ENCODE data around the gene RNF213. TPM values are rescaled to one million over a fixed set of nuclear protein-coding genes. Genes with fewer than 3 reads are reported as not detected.

RNF213 gene
- total and polyA plus RNA-seq, 10 of the 15 experiments (the other 5 are each of a cell fraction or from before 2014, with no cell fraction given): 18.6 to 145 (median 65.8) TPM

DNA sequence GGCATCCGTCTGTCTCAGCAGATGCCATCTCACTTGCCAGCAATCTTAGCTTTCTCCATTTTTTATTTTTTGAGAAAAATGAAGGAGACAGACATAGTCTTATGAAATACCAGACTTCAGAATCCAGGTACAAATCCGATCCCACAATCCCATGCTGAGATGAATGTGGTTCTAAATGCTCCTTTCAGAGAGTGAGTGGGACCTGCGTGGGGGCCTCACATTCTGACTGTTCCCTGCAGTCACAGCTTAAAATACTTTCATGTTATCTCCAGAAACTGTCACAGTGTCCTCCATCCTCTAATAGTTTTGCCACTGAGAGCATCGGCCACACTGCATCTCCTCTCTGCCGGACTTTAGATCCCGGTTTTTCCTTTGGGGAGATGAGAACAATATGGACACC, 119.4 kb downstream of the RNF213 start:
- in situ Hi-C loops (cut with MboI) (no loop called here), intact Hi-C loops (cut with micrococcal nuclease; ENCODE audit: unreplicated experiment) (no loop called here)
- Histone ChIP-seq H3K4me1 (ENCODE audit: control insufficient read depth, insufficient read depth, low read length) (no peaks in the 10 kb centered on the region), H3K9me3 (replicated peaks; ENCODE audit: control insufficient read depth, insufficient read depth, low read length) (no peaks in the 10 kb centered on the region), H3K4me3 (no peak overlapping the region), H3K9ac (ENCODE audit: control insufficient read depth, insufficient read depth, low read length) (no peak overlapping the region), H3K4me2 (ENCODE audit: control insufficient read depth, insufficient read depth) (no peak overlapping the region), H3K79me2 (ENCODE audit: control insufficient read depth, insufficient read depth, low read length) (no peaks in the 10 kb centered on the region), H3K36me3 (ENCODE audit: control insufficient read depth in 2 of 2, insufficient read depth in 2 of 2, low read length in 1 of 2) (peaks cover 40 to 73% of the 10 kb centered on the region in 2 experiments), H3K27me3 (replicated peaks in 1 of 2; ENCODE audit: control insufficient read depth in 2 of 2, insufficient read depth in 2 of 2, low read length in 1 of 2) (no peaks in the 10 kb centered on the region), H4K20me1 (ENCODE audit: control insufficient read depth, insufficient read depth) (no peaks in the 10 kb centered on the region), H3K27ac (ENCODE audit: control insufficient read depth, insufficient read depth) (no peak overlapping the region), H2AFZ (ENCODE audit: control insufficient read depth, low read depth, low read length) (no peak overlapping the region)
- ChIA-PET RAD21 (ENCODE audit: unreplicated experiment) (no interaction called here), CTCF (interaction anchor here (1.1 kb wide), 1 partner anchor 181 kb away, joined by 3 read pairs; no protein-coding TSS in a partner anchor), POLR2A (no interaction called here), SMC1A (ENCODE audit: uncharacterized antibody, unreplicated experiment) (no interaction called here)
- DNase-seq (ENCODE audit: low read depth, low spot score): no peak
- ATAC-seq: no peak
- 90% methylated on average over 6 of the region's 6 CpGs for WGBS (ENCODE audit: insufficient coverage, insufficient replicate concordance, low lambda C conversion rate, missing lambda C conversion rate)
- FAIRE-seq: no peak
- no peak for TF ChIP-seq WRNIP1 (IDR thresholded peaks at IDR 0.05; ENCODE audit: borderline replicate concordance, low read depth, low read length)
- BruUV-seq (replicated peaks): no TSS peak

DNA sequence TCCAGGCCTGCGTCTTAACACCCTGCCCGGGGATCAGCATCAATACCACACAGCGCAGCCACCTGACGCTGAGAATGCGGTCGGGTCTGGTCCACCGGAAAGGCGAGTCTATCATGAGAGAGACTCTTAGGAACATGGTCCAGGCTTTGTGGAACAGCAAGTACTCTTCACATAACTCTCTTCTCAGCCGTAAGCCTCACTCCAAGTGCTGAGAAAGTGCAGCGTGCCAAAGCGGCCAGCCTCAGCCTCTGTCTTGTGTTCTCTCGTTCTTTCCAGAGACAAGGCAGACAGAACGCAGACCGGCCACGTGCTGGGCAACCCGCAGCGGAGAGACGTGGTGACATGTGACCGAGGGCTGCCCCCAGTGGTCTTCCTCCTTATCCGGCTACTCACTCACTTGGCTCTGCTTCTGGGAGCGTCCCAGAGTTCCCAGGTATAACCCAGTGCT, 119.9 kb downstream of the RNF213 start:
- CTCF ChIA-PET: interaction anchor here (1.1 kb wide), 1 partner anchor 181 kb away, joined by 3 read pairs; no protein-coding TSS in a partner anchor
- intact Hi-C loops (cut with micrococcal nuclease; ENCODE audit: unreplicated experiment): no loop called here
- in situ Hi-C loops (cut with MboI): no loop called here
- SMC1A ChIA-PET (ENCODE audit: uncharacterized antibody, unreplicated experiment): no interaction called here
- Histone ChIP-seq H3K4me1 (ENCODE audit: control insufficient read depth, insufficient read depth, low read length) (no peaks in the 10 kb centered on the region), H3K36me3 (ENCODE audit: control insufficient read depth in 2 of 2, insufficient read depth in 2 of 2, low read length in 1 of 2) (peaks cover 44 to 76% of the 10 kb centered on the region in 2 experiments), H3K9ac (ENCODE audit: control insufficient read depth, insufficient read depth, low read length) (no peak overlapping the region), H3K4me2 (ENCODE audit: control insufficient read depth, insufficient read depth) (no peak overlapping the region), H2AFZ (ENCODE audit: control insufficient read depth, low read depth, low read length) (no peak overlapping the region), H3K27ac (ENCODE audit: control insufficient read depth, insufficient read depth) (no peak overlapping the region), H3K79me2 (ENCODE audit: control insufficient read depth, insufficient read depth, low read length) (no peaks in the 10 kb centered on the region), H3K27me3 (replicated peaks in 1 of 2; ENCODE audit: control insufficient read depth in 2 of 2, insufficient read depth in 2 of 2, low read length in 1 of 2) (no peaks in the 10 kb centered on the region), H3K4me3 (no peak overlapping the region), H4K20me1 (ENCODE audit: control insufficient read depth, insufficient read depth) (no peaks in the 10 kb centered on the region), H3K9me3 (replicated peaks; ENCODE audit: control insufficient read depth, insufficient read depth, low read length) (no peaks in the 10 kb centered on the region)
- BruUV-seq (replicated peaks): no TSS peak
- FAIRE-seq (no peak), ATAC-seq (no peak), DNase-seq (ENCODE audit: low read depth, low spot score) (no peak)
- RAD21 ChIA-PET (ENCODE audit: unreplicated experiment): no interaction called here
- WGBS (ENCODE audit: insufficient coverage, insufficient replicate concordance, low lambda C conversion rate, missing lambda C conversion rate): 99% methylated on average over 21 of the region's 21 CpGs
- POLR2A ChIA-PET: no interaction called here
- TF ChIP-seq, protein P1, sequence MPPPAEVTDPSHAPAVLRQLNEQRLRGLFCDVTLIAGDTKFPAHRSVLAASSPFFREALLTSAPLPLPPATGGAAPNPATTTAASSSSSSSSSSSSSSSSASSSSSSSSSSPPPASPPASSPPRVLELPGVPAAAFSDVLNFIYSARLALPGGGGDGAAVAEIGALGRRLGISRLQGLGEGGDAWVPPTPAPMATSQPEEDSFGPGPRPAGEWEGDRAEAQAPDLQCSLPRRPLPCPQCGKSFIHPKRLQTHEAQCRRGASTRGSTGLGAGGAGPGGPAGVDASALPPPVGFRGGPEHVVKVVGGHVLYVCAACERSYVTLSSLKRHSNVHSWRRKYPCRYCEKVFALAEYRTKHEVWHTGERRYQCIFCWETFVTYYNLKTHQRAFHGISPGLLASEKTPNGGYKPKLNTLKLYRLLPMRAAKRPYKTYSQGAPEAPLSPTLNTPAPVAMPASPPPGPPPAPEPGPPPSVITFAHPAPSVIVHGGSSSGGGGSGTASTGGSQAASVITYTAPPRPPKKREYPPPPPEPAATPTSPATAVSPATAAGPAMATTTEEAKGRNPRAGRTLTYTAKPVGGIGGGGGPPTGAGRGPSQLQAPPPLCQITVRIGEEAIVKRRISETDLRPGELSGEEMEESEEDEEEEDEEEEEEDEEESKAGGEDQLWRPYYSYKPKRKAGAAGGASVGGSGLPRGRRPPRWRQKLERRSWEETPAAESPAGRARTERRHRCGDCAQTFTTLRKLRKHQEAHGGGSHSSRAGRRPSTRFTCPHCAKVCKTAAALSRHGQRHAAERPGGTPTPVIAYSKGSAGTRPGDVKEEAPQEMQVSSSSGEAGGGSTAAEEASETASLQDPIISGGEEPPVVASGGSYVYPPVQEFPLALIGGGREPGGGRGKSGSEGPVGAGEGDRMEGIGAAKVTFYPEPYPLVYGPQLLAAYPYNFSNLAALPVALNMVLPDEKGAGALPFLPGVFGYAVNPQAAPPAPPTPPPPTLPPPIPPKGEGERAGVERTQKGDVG (CRISPR knock-in tag; IDR thresholded peaks at IDR 0.05): no peak
- TF ChIP-seq SP1 (IDR thresholded peaks at IDR 0.05; ENCODE audit: low read depth, low read length) (no peak), POLR2A (IDR thresholded peaks at IDR 0.05; ENCODE audit: low read depth, low read length) (no peak), TCF12 (IDR thresholded peaks at IDR 0.05; ENCODE audit: low read depth, low read length) (no peak), IRF5 (IDR thresholded peaks at IDR 0.05; ENCODE audit: borderline replicate concordance) (no peak), JUNB (IDR thresholded peaks at IDR 0.05) (no peak), GATAD2B (conservative IDR thresholded peaks at IDR 0.05; ENCODE audit: low read depth) (no peak), SREBF1 (IDR thresholded peaks at IDR 0.05; ENCODE audit: low read length) (no peak), SIN3A (IDR thresholded peaks at IDR 0.05; ENCODE audit: low read depth, low read length) (no peak), ETV6 (conservative IDR thresholded peaks at IDR 0.05 in 1 of 2, IDR thresholded peaks at IDR 0.05 in 1 of 2; ENCODE audit: borderline replicate concordance in 1 of 2, low read depth in 1 of 2) (no peak), NR2C2 (IDR thresholded peaks at IDR 0.05; ENCODE audit: borderline replicate concordance, control insufficient read depth, insufficient read length, low read depth) (no peak), NFIC (IDR thresholded peaks at IDR 0.05; ENCODE audit: low read depth, low read length) (no peak), PAX8 (IDR thresholded peaks at IDR 0.05) (no peak), EGR1 (IDR thresholded peaks at IDR 0.05; ENCODE audit: borderline replicate concordance in 1 of 2, low read depth in 2 of 2, low read length in 2 of 2) (no peak)

Data from GM12878 (cell line).